ENCODE measurements around the gene PCDHGB6. TPM values are rescaled to one million over a fixed set of nuclear protein-coding genes. Genes with fewer than 3 reads are reported as not detected.
A peak's percentile ranks its signal among the peaks of the same experiment; 100 is the strongest.
"Not testable (repeated sequence)": the region's sequence is repeated elsewhere in the genome, so short reads cannot be mapped to it uniquely, and the experiment has no call there.

Gene PCDHGB6
- polyA plus RNA-seq, 2 of the 4 experiments (the other 2 are of a cell fraction), result 0.09 to 0.21 TPM

DNA sequence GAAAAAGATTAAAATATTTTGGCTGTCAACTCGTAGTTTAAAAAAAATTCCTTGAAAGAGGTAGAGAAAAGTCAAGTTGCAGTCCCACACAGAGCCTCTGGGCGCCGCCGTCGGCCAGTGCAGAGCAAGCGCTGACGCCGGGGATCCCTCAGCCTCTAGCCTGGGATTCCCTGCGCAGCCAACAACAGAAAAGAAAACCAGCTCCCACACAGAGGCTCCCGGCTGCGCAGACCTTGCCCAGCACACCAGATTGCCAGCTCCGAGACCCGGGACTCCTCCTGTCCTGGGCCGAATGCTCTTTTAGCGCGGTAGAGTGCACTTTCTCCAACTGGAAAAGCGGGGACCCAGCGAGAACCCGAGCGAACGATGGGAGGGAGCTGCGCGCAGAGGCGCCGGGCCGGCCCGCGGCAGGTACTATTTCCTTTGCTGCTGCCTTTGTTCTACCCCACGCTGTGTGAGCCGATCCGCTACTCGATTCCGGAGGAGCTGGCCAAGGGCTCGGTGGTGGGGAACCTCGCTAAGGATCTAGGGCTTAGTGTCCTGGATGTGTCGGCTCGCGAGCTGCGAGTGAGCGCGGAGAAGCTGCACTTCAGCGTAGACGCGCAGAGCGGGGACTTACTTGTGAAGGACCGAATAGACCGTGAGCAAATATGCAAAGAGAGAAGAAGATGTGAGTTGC, 9.8 kb downstream of the PCDHGB6 start, which contains the start of gene PCDHGB7:
Gene PCDHGB7 (plus strand): TSS at position 184 of the 679 bp plus-strand sequence. CDS start 183 bp downstream, at position 367.
- FAIRE-seq, POLR2A ChIA-PET, H3K4me1 ChIP-seq, H3K27ac ChIP-seq, H3K4me3 ChIP-seq: not testable (repeated sequence)
- TF ChIP-seq, protein P1, sequence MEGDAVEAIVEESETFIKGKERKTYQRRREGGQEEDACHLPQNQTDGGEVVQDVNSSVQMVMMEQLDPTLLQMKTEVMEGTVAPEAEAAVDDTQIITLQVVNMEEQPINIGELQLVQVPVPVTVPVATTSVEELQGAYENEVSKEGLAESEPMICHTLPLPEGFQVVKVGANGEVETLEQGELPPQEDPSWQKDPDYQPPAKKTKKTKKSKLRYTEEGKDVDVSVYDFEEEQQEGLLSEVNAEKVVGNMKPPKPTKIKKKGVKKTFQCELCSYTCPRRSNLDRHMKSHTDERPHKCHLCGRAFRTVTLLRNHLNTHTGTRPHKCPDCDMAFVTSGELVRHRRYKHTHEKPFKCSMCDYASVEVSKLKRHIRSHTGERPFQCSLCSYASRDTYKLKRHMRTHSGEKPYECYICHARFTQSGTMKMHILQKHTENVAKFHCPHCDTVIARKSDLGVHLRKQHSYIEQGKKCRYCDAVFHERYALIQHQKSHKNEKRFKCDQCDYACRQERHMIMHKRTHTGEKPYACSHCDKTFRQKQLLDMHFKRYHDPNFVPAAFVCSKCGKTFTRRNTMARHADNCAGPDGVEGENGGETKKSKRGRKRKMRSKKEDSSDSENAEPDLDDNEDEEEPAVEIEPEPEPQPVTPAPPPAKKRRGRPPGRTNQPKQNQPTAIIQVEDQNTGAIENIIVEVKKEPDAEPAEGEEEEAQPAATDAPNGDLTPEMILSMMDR (IDR thresholded peaks at IDR 0.05), result peak; percentile 31; the same call in 2 of the 3 replicates
- TF ChIP-seq RAD21 (conservative IDR thresholded peaks at IDR 0.05 in 1 of 2, IDR thresholded peaks at IDR 0.05 in 1 of 2) (peak; percentile 50 to 71), SMC3 (IDR thresholded peaks at IDR 0.05) (0 out of 3 replicates have a peak, but pooled peaks have one; percentile 11)
- peak within 1 kb of the TSS; percentile 39; the same call in 2 of the 3 replicates for H3K4me2 ChIP-seq
- DNase-seq (ENCODE audit: low read depth in 1 of 2, low spot score in 1 of 2) (peak; percentile 28 to 58), ATAC-seq (peak; percentile 78 to 96; a peak in 5 of 6 replicates)
- H3K9me3 ChIP-seq, result peaks cover 49% of the 10 kb centered on the region
- CTCF ChIA-PET, result interaction anchor here (0.6 to 2.4 kb wide), 13 partner anchors 9 to 147 kb away, joined by 3 to 13 read pairs (median 4); partner anchors contain the start of genes PCDHGB3 and PCDHGB6
- WGBS (ENCODE audit: missing lambda C conversion rate), result 57% methylated on average over 34 of the region's 47 CpGs

DNA sequence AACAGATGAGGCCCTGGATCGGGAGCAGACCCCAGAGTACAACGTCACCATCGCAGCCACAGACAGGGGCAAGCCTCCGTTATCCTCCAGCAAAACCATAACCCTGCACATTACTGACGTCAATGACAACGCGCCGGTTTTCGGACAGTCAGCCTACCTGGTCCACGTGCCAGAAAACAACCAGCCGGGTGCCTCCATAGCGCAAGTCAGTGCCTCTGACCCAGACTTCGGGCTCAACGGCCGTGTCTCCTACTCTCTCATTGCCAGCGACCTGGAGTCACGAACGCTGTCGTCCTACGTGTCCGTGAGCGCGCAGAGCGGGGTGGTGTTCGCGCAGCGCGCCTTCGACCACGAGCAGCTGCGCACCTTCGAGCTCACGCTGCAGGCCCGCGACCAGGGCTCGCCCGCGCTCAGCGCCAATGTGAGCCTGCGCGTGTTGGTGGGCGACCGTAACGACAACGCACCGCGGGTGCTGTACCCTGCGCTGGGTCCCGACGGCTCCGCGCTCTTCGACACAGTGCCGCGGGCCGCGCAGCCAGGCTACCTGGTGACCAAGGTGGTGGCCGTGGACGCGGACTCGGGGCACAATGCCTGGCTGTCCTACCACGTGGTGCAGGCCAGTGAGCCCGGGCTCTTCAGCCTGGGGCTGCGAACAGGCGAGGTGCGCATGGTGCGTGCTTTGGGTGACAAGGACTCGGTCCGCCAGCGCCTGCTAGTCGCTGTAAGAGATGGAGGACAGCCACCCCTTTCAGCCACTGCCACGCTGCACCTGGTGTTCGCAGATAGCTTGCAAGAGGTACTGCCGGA, 11.5 kb downstream of the PCDHGB6 start:
- H3K4me1 ChIP-seq, result no peaks in the 10 kb centered on the region
- no peak for DNase-seq (ENCODE audit: low read depth in 1 of 2, low spot score in 1 of 2)
- H3K27ac ChIP-seq, result no peak overlapping the region
- no peak for TF ChIP-seq MAFK (IDR thresholded peaks at IDR 0.05; ENCODE audit: partially characterized antibody)
- TF ChIP-seq HOXB13 (CRISPR knock-in tag; IDR thresholded peaks at IDR 0.05; ENCODE audit: low read depth), result no peak
- TF ChIP-seq HOXA7 (CRISPR knock-in tag; IDR thresholded peaks at IDR 0.05), result no peak
- no peak overlapping the region for H3K4me3 ChIP-seq
- ATAC-seq, result no peak
- H3K9me3 ChIP-seq, result peaks cover 61% of the 10 kb centered on the region
- no peak overlapping the region for H3K4me2 ChIP-seq
- ChIA-PET POLR2A (no interaction called here), CTCF (interaction anchor here (1.0 to 2.4 kb wide), 4 partner anchors 36 to 139 kb away, joined by 3 to 9 read pairs (median 4); partner anchors contain the start of gene PCDHGA7)
- 85% methylated on average over 47 of the region's 74 CpGs for WGBS (ENCODE audit: missing lambda C conversion rate)
- no peak for FAIRE-seq

DNA sequence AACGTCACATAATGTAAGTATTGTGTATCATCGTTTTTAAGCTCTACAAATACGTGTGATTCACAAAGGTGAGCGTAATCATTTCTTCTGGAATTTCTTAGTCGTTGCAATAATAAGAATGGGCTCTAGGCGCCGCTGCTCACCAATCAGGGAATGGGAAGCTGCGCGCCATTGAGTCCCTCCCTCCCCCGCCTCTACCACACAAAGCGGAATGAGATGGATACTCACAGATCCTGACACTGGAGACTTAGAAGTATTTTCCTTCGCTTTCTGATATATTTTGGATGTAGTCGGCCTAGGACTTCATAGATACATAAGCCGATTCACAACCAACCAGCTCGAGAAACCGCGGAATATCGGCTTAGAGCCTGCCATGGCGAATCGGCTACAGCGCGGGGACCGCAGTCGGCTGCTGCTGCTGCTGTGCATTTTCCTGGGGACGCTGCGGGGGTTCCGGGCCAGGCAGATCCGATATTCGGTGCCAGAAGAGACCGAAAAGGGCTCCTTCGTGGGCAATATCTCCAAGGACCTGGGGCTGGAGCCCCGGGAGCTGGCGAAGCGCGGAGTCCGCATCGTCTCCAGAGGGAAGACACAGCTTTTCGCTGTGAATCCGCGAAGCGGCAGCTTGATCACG, 13.2 kb downstream of the PCDHGB6 start, which contains the start of gene PCDHGA11:
Gene PCDHGA11 (plus strand): TSS at position 197 of the 634 bp plus-strand sequence. CDS start 177 bp downstream, at position 374.
- no peak within 1 kb of the TSS for H3K4me3 ChIP-seq
- ATAC-seq, result no peak
- no peak within 1 kb of the TSS for H3K4me2 ChIP-seq
- no peak within 1 kb of the TSS for H3K27ac ChIP-seq
- CTCF ChIA-PET, result interaction anchor here (1.1 to 1.8 kb wide), 7 partner anchors 9 to 143 kb away, joined by 3 to 7 read pairs (median 4); partner anchors contain the start of genes PCDHGA12, PCDHGA5 and PCDHGB6
- H3K4me1 ChIP-seq, result no peaks in the 10 kb centered on the region
- peak in 1 of 2 experiments; percentile 14 for DNase-seq (ENCODE audit: low read depth in 1 of 2, low spot score in 1 of 2)
- WGBS (ENCODE audit: missing lambda C conversion rate), result 76% methylated on average over 42 of the region's 42 CpGs
- POLR2A ChIA-PET, result no interaction called here
- H3K9me3 ChIP-seq, result peaks cover 68% of the 10 kb centered on the region
- no peak for FAIRE-seq
- TF ChIP-seq ZNF302 (CRISPR knock-in tag; IDR thresholded peaks at IDR 0.05), result no peak
- TF ChIP-seq RARB (CRISPR knock-in tag; IDR thresholded peaks at IDR 0.05), result no peak
- TF ChIP-seq, protein P2, sequence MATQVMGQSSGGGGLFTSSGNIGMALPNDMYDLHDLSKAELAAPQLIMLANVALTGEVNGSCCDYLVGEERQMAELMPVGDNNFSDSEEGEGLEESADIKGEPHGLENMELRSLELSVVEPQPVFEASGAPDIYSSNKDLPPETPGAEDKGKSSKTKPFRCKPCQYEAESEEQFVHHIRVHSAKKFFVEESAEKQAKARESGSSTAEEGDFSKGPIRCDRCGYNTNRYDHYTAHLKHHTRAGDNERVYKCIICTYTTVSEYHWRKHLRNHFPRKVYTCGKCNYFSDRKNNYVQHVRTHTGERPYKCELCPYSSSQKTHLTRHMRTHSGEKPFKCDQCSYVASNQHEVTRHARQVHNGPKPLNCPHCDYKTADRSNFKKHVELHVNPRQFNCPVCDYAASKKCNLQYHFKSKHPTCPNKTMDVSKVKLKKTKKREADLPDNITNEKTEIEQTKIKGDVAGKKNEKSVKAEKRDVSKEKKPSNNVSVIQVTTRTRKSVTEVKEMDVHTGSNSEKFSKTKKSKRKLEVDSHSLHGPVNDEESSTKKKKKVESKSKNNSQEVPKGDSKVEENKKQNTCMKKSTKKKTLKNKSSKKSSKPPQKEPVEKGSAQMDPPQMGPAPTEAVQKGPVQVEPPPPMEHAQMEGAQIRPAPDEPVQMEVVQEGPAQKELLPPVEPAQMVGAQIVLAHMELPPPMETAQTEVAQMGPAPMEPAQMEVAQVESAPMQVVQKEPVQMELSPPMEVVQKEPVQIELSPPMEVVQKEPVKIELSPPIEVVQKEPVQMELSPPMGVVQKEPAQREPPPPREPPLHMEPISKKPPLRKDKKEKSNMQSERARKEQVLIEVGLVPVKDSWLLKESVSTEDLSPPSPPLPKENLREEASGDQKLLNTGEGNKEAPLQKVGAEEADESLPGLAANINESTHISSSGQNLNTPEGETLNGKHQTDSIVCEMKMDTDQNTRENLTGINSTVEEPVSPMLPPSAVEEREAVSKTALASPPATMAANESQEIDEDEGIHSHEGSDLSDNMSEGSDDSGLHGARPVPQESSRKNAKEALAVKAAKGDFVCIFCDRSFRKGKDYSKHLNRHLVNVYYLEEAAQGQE (IDR thresholded peaks at IDR 0.05), result no peak
- TF ChIP-seq RAD21 (conservative IDR thresholded peaks at IDR 0.05 in 1 of 2, IDR thresholded peaks at IDR 0.05 in 1 of 2), result peak in 1 of 2 experiments; percentile 32; a peak in 2 of 5 replicates

Measured in A549 (cell line).